SHP77 (cell line): ENCODE data around the gene USH2A.
"Not testable (repeated sequence)": the region's sequence is repeated elsewhere in the genome, so short reads cannot be mapped to it uniquely, and the experiment has no call there.

ENCODE experiments used
- DNase-seq, 2 experiments: peaks; one replicate each; lab custom pipeline; 2025; lab: John Stamatoyannopoulos, UW

USH2A gene

GRCh38 chr1:216193839-216194443 is 229.3 kb downstream of the USH2A start:
- no peak for DNase-seq

- DNase-seq = no peak
Observed at GRCh38 chr1:216190438-216190837, 232.8 kb downstream of the USH2A start.

- DNase-seq = peak in 1 of 2 experiments; percentile 14
Observed at GRCh38 chr1:216186816-216187215, 236.4 kb downstream of the USH2A start.

GRCh38 chr1:216186141-216186540 is 237.1 kb downstream of the USH2A start:
- DNase-seq = no peak

- DNase-seq = no peak
Observed at GRCh38 chr1:216184126-216184680, 239.0 kb downstream of the USH2A start.

- no peak for DNase-seq
Observed at GRCh38 chr1:216183454-216183853, 239.8 kb downstream of the USH2A start.

GRCh38 chr1:216183007-216183406 is 240.2 kb downstream of the USH2A start:
- DNase-seq = no peak

GRCh38 chr1:216181590-216181989 is 241.7 kb downstream of the USH2A start:
- DNase-seq = no peak

GRCh38 chr1:216178281-216178680 is 245.0 kb downstream of the USH2A start:
- DNase-seq = no peak

GRCh38 chr1:216176970-216177369 is 246.3 kb downstream of the USH2A start:
- no peak for DNase-seq

- DNase-seq = no peak
Observed at GRCh38 chr1:216175714-216176113, 247.5 kb downstream of the USH2A start.

- DNase-seq = no peak
Observed at GRCh38 chr1:216173376-216173995, 249.8 kb downstream of the USH2A start.

GRCh38 chr1:216169351-216169750 is 253.9 kb downstream of the USH2A start:
- DNase-seq = no peak

GRCh38 chr1:216168546-216168945 is 254.7 kb downstream of the USH2A start:
- no peak for DNase-seq

- DNase-seq = no peak
Observed at GRCh38 chr1:216154063-216154462, 269.2 kb downstream of the USH2A start.

GRCh38 chr1:216153130-216153529 is 270.1 kb downstream of the USH2A start:
- DNase-seq = no peak

- not testable (repeated sequence) for DNase-seq
Observed at GRCh38 chr1:216145451-216146018, 277.7 kb downstream of the USH2A start.

GRCh38 chr1:216144661-216145450 is 278.4 kb downstream of the USH2A start:
- DNase-seq = no peak

GRCh38 chr1:216142921-216143320 is 280.3 kb downstream of the USH2A start:
- no peak for DNase-seq

- no peak for DNase-seq
Observed at GRCh38 chr1:216140730-216141524, 282.3 kb downstream of the USH2A start.

GRCh38 chr1:216124192-216124781 is 299.0 kb downstream of the USH2A start:
- DNase-seq = no peak
